Ovary (tissue), 9 donors: ENCODE data around the gene RPL22. TPM values are rescaled to one million over a fixed set of nuclear protein-coding genes. Genes with fewer than 3 reads are reported as not detected.

Source experiments
- DNase-seq, 5 donors: peaks; one replicate each; pipeline ENCODE4 v3.0.0-alpha.2; 2019 to 2020
- H3K27ac ChIP-seq, 2 donors: fragments of 200-600 bp; one replicate each; pipeline versions ENCODE4 v1.5.1 to v1.8.0; 2019 to 2022
- H3K27me3 ChIP-seq: fragments of 200-600 bp; one replicate; pipeline ENCODE4 v1.8.0; 2022
- H3K36me3 ChIP-seq: fragments of 200-600 bp; sonication (generic); one replicate; pipeline ENCODE4 v1.5.1; 2019
- H3K4me1 ChIP-seq: one replicate; pipeline ENCODE4 v1.8.1; 2013; ENCODE audit warnings: mild to moderate bottlenecking, moderate library complexity; ENCODE audit not compliant: insufficient read depth
- H3K4me3 ChIP-seq: fragments of 200-600 bp; sonication (generic); one replicate; pipeline ENCODE4 v1.5.1; 2017
- H3K9me3 ChIP-seq, 2 donors: fragments of 200-600 bp in 1 of 2; sonication (generic) in 1 of 2; one replicate each; pipeline versions ENCODE4 v1.5.1 to v1.8.1; 2013 to 2019; ENCODE audit warnings: mild to moderate bottlenecking in 1 of 2, moderate library complexity in 1 of 2
- CTCF ChIP-seq, 3 donors: fragments of 450-650 bp in 2 of 3; fragments of 200-600 bp in 1 of 3; IDR thresholded peaks; one replicate each; pipeline versions ENCODE4 v1.5.1 to v1.8.0; 2016 to 2022; ENCODE audit warnings: antibody characterized with exemption in 3 of 3, mild to moderate bottlenecking in 1 of 3
- EP300 ChIP-seq: sonication (generic); formaldehyde crosslinking; IDR thresholded peaks from one replicate; pipeline ENCODE4 v1.6.1; 2017; ENCODE audit warnings: antibody characterized with exemption
- POLR2A ChIP-seq: fragments of 450-650 bp; IDR thresholded peaks from one replicate; pipeline ENCODE4 v1.6.1; 2017; ENCODE audit warnings: antibody characterized with exemption, mild to moderate bottlenecking, moderate library complexity
- WGBS, 3 donors: extraction: QIAGEN DNeasy Blood & Tissue Kit in 1 of 3; methylation state at CpG; one replicate each; pipeline versions ENCODE4 v1.1.5 to v1.1.7; 2013 to 2017; 5-methylcytosine and 5-hydroxymethylcytosine counted together
- intact Hi-C, 4 donors: fragments of 100-400 bp; cut with DNase I; formaldehyde crosslinking; loops; one replicate each; pipeline versions ENCODE4 v1.11.0 to v1.15.1; 2022 to 2023
- polyA plus RNA-seq, 2 donors: library from polyadenylated mRNA; stranded (reverse); fragments of 200-250 nt in 1 of 2; fragments of 350-450 nt in 1 of 2; fragmentation: Illumina TruSeq in 1 of 2; extraction: RNeasy Lipid Tissue Mini Kit (QIAGEN cat#74804) in 1 of 2; gene quantifications; one replicate each; pipeline ENCODE4 v1.2.3, GENCODE V29; 2013 to 2014
- total RNA-seq, 7 donors: library from RNA; depleted of rRNA in 2 of 7; stranded (reverse); fragments of >200 nt in 2 of 7; fragmentation: NEBNext Ultra II Directional in 3 of 7; extraction: Animal tissue kit (Norgen Biotek cat#: 25700) in 3 of 7; gene quantifications; one replicate each; pipeline versions ENCODE4 v1.1.0 to v1.2.4, GENCODE V29; 2016 to 2023
- donor health status: DM: no; HTN: no; CAD: no; lungs with moderate emphysema.
- donor health status: DM: no; HTN: no; CAD: no.
- donor health status: Bipolar disorder and iron deficiency.
- donor health status: DM: yes; HTN: yes; CAD: no.
- donor health status: DM: no; HTN: no; CAD: no.
- donor health status: DM: yes; HTN: yes; CAD: no.

RPL22 gene
- total and polyA plus RNA-seq, 9 donors = 379 to 2,062 (median 715) TPM

- H3K27ac ChIP-seq = no peak overlapping the region
Observed at GRCh38 chr1:6152882-6153281, 46.5 kb downstream of the RPL22 start.

DNA sequence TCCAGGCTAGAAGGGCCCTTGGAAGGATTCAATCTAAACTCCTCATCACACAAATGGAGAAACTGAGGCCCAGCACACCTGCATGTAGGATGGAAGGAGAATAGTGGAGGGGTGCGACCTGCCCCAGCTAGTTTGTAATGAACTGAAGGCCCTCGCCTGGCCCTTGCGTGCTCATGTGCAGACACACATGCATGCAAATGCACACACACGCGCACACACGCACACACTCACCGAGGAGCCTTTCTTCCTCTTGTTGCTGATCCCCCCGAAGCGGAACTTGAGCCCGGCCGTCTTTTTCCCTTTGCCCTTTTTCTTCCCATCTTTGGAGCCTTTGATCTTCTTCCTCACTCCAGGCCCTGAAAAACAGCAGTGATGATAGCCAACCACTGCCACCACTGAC is 47.2 kb downstream of the RPL22 start:
- Histone ChIP-seq H3K9me3 (no peaks in the 10 kb centered on the region), H3K27ac (no peak overlapping the region), H3K4me3 (no peak overlapping the region), H3K27me3 (no peaks in the 10 kb centered on the region), H3K36me3 (no peaks in the 10 kb centered on the region), H3K4me1 (no peaks in the 10 kb centered on the region)
- 73 to 80% (median 79%) methylated on average over 11 of the region's 11 CpGs for WGBS, 3 donors
- intact Hi-C loops = no loop called here
- TF ChIP-seq CTCF (IDR thresholded peaks at IDR 0.05) (no peak), POLR2A (no peak), EP300 (no peak)
- no peak for DNase-seq

More at GRCh38 chr1:6152882-6153281, 46.5 kb downstream of the RPL22 start:
- TF ChIP-seq CTCF (IDR thresholded peaks at IDR 0.05) (no peak), POLR2A (no peak), EP300 (no peak)
- Histone ChIP-seq H3K4me3 (no peak overlapping the region), H3K9me3 (no peaks in the 10 kb centered on the region), H3K27me3 (no peaks in the 10 kb centered on the region), H3K36me3 (no peaks in the 10 kb centered on the region), H3K4me1 (no peaks in the 10 kb centered on the region)
- WGBS, 3 donors = 72 to 76% (median 76%) methylated on average over 7 of the region's 7 CpGs
- DNase-seq = no peak
- intact Hi-C loops = no loop called here

DNA sequence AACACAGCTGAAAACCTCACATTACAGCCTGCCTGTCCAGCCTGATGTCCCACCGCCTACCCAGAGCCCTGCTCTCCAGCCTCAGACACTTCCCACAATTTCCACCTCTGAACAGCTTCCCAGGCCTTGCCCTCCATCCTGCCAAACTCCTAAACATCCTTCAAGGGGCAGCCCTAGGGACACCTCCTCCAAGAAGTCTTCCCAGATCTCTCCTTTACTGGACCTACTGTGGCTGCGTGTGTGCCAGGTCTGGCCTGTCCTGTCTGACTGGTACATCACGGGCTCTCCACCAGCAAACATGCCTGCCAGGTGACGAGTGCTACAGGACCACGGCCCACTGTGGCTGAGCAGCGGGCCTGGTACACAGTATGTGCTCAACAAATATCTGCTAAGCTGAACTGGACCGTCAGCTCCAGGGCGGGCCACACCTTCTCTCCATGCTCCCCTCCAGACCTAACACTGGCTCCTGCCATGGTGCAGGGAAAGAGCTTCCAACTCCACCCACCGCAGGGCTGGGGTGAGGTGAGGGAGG is 48.0 kb downstream of the RPL22 start:
- no peak for TF ChIP-seq EP300
- no peak for TF ChIP-seq POLR2A
- no peak for DNase-seq
- WGBS, 3 donors = 74 to 88% (median 86%) methylated on average over 9 of the region's 9 CpGs

GRCh38 chr1:6150006-6150938 is 49.1 kb downstream of the RPL22 start:
- H3K36me3 ChIP-seq = no peaks in the 10 kb centered on the region
- H3K4me1 ChIP-seq = no peaks in the 10 kb centered on the region
- WGBS, 3 donors = 73 to 90% (median 78%) methylated on average over 11 of the region's 11 CpGs
- H3K27ac ChIP-seq = no peak overlapping the region
- no peaks in the 10 kb centered on the region for H3K27me3 ChIP-seq
- TF ChIP-seq POLR2A (no peak), CTCF (IDR thresholded peaks at IDR 0.05) (no peak), EP300 (no peak)
- DNase-seq = no peak
- no peaks in the 10 kb centered on the region for H3K9me3 ChIP-seq
- no peak overlapping the region for H3K4me3 ChIP-seq
- intact Hi-C loops = no loop called here

More for the DNA sequence above, 48.0 kb downstream of the RPL22 start:
- Histone ChIP-seq H3K4me3 (no peak overlapping the region), H3K27ac (no peak overlapping the region), H3K27me3 (no peaks in the 10 kb centered on the region), H3K36me3 (no peaks in the 10 kb centered on the region), H3K9me3 (no peaks in the 10 kb centered on the region), H3K4me1 (no peaks in the 10 kb centered on the region)
- intact Hi-C loops = no loop called here

DNA sequence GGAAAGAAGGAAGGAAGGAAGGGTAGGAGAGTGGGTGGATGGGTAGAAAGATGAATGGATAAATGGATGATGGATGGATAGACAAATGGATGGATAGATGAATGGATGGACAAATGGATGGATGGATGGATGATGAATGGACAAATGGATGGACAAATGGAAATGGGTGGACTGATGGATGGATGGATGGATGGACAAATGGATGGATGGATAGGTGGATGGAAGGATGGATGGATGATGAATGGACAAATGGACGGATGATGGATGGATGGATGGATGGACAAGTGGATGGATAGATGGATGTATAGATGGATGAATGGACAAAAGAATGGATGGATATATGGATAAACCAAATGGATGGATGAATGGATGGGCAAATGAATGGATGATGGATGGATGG is 49.8 kb downstream of the RPL22 start:
- no peak for TF ChIP-seq POLR2A
- no peak for TF ChIP-seq EP300
- no peak for TF ChIP-seq CTCF (IDR thresholded peaks at IDR 0.05)
- intact Hi-C loops = no loop called here

More for the DNA sequence above, 49.8 kb downstream of the RPL22 start:
- Histone ChIP-seq H3K4me3 (no peak overlapping the region), H3K4me1 (no peaks in the 10 kb centered on the region), H3K9me3 (no peaks in the 10 kb centered on the region), H3K27ac (no peak overlapping the region), H3K36me3 (no peaks in the 10 kb centered on the region), H3K27me3 (no peaks in the 10 kb centered on the region)
- 92 to 98% (median 96%) methylated on average over 1 of the region's 1 CpG for WGBS, 3 donors
- DNase-seq = no peak
